Cardiac fibroblast (primary cell): ENCODE measurements around the gene PRKCB.

ENCODE experiments used
- DNase-seq, 2 donors: peaks; one replicate each; pipeline versions ENCODE4 v3.0.0 to v3.0.0-alpha.2; 2010; ENCODE audit warnings: low read depth in 2 of 2
- H3K4me3 ChIP-seq, 2 donors: replicated peaks in 1 of 2; 1 replicate in 1 of 2; 2 replicates in 1 of 2; pipeline ENCODE4 v1.5.1; 2011; ENCODE audit warnings: low read depth in 2 of 2, low read length in 2 of 2, mild to moderate bottlenecking in 2 of 2, moderate library complexity in 1 of 2
- TF ChIP-seq, protein P1 (sequence below): IDR thresholded peaks from one replicate; pipeline ENCODE4 v1.5.1; 2011; ENCODE audit warnings: low read depth, mild to moderate bottlenecking, low read length, inconsistent platforms

Gene PRKCB

DNA sequence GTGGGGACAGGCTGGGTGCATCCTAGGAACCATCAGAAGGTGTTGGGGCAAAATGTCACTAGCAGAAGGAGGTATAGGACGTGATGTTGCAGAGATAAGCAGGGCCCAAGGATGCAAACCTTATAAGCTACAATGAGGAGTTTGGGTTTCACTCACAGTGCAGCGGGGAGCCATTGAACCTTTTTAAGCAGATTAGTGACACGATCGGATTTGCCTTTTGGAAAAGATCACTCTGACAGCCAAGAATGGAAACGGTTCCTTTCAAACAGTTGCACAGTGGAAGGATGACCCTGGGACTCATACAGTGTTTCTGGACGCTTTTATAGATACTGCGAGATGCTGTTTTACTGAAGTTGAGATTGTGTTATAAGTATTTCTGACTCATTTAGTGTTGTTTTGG, 288.5 kb downstream of the PRKCB start:
- no peak for DNase-seq
- H3K4me3 ChIP-seq, result no peak overlapping the region
- TF ChIP-seq, protein P1, sequence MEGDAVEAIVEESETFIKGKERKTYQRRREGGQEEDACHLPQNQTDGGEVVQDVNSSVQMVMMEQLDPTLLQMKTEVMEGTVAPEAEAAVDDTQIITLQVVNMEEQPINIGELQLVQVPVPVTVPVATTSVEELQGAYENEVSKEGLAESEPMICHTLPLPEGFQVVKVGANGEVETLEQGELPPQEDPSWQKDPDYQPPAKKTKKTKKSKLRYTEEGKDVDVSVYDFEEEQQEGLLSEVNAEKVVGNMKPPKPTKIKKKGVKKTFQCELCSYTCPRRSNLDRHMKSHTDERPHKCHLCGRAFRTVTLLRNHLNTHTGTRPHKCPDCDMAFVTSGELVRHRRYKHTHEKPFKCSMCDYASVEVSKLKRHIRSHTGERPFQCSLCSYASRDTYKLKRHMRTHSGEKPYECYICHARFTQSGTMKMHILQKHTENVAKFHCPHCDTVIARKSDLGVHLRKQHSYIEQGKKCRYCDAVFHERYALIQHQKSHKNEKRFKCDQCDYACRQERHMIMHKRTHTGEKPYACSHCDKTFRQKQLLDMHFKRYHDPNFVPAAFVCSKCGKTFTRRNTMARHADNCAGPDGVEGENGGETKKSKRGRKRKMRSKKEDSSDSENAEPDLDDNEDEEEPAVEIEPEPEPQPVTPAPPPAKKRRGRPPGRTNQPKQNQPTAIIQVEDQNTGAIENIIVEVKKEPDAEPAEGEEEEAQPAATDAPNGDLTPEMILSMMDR, result no peak

DNA sequence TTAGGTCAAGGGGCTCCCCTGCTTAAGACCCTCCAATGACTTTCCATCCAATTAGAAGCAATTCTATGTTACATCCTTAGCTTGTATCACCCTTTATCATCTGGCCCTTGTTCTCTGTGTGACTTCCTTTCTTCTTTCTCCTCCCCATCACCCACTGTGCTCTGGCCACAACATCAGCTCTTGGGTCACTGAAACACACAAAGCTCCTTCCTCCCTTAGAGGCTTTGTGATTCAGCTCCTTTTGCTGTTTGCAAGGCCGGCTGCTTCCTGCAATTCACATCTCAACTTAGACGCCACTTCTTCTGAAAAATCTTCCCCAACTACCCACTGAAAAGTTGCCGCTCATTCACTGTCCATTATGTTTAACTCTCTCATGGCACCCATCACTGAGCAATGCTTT, 289.4 kb downstream of the PRKCB start:
- TF ChIP-seq, protein P1, result no peak
- no peak for DNase-seq
- H3K4me3 ChIP-seq, result no peak overlapping the region

DNA sequence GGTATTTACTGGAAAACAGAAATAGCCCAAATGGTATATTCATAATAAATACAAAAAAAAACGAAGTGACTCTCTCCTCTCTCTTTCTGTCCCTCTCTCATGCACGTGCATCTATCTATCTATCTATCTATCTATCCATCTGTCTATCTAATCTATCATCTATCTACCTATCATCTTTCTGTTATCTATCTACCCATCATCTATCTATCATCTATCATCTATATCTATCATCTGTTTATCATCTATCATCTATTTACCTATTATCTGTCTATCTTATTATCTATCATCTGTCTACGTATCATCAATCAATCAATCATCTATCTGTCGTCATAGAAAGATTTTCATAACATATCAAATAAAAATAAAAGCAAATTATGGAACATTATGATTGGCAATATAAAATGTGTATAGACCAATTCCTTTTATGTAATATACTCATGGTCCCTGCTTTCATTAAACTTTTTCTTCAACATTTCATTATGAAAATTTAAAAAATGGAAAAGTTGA, 293.7 kb downstream of the PRKCB start:
- TF ChIP-seq, protein P1, result no peak
- H3K4me3 ChIP-seq, result no peak overlapping the region
- no peak for DNase-seq

DNA sequence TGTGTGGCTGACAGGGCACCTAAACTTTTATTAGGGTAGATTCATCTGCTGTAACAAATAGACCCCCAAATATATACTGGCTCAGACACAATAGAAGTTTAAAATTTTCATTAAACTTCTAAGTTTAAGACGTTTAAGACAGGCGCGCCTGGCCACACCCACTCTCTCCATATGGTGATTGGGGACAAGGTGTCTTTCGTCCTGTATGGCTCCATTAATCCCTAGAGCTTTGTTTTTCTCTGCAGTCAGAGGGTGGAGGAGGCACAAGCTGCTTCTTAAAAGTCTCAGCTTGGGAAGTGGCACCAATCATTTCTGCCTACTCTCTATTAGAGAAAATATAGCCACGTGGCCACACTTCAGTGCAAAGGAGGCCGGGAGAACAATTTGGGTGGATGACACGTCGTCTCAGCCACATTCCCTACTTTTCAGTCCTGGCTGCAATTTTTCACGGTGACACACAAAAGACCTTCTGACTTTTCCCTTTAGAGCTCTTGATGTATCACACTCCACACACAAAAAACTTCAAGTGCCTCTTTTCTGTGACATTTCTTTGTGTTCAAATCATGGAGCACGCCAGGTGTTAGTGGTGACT, 294.8 kb downstream of the PRKCB start:
- H3K4me3 ChIP-seq, result no peak overlapping the region
- no peak for DNase-seq
- TF ChIP-seq, protein P1, result no peak

DNA sequence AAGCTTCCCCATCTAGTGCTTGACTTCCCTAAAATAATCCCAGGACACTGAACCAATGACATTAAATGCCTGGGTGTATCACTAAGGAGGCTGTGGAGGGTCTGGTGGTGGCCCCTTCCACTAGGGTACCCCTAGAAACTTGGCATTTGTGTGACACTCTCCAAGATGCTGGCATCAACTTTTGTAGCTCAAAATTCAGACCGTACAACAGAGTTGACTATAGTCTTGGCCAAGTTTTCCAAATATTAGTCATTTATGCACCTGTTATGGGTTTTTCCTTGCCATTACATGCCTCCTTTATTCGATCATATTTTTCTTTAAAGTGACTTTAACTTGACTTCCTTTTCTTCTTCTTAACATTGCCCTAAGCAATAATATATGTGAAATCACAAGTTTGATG, 295.5 kb downstream of the PRKCB start:
- H3K4me3 ChIP-seq, result no peak overlapping the region
- DNase-seq, result no peak
- TF ChIP-seq, protein P1, result no peak

DNA sequence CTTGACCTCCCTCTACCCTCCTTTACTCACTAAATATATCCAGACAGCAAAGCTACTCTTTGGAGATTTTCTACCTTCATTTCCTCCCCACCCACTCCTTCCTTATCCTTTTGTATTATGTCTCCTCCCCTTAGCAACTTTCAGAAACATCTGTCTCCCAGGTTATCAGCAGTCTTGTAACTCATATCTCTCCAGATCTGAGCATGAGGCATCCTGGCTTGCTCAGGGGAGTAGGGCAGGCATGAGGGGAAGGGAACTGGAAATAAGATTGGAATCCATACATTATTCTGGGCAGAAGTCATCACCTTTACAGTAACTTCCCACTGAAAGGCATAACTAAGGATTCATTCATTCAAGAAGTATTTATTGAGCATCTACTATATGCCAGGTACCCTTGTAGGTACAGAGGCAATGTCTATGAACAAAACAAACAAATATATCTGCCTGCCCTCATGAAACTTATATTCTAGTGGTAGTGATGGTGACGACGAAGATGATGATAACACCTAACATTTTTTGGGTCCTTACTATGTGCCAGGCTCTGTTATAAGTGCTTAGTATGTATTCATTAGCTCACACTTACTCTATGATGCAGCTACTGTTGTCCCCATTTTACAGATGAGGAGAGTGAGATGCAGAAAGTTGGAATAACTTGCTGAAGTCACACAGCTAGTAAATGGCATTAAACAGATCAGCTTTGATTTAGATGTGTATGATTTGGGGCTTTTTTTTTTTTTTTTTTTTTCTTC, 296.4 kb downstream of the PRKCB start:
- no peak overlapping the region for H3K4me3 ChIP-seq
- no peak for DNase-seq
- TF ChIP-seq, protein P1, result no peak
